GM23338 (cell line): ENCODE measurements around the gene KRT78. TPM values are rescaled to one million over a fixed set of nuclear protein-coding genes. Genes with fewer than 3 reads are reported as not detected.

Experiments
- ATAC-seq: fragments of 200-7000 bp; cut with Tn5 transposase; 3 replicates; pipeline ENCODE4 v1.9.1; 2020
- DNase-seq: peaks from one replicate; pipeline ENCODE4 v3.0.0-alpha.2; 2015; ENCODE audit warnings: low spot score
- H2AFZ ChIP-seq: fragments of 200-600 bp; sonication (generic); 2 replicates; pipeline ENCODE4 v1.8.0; 2016; ENCODE audit warnings: antibody characterized with exemption, mild to moderate bottlenecking, moderate library complexity
- H3F3A ChIP-seq: fragments of 200-600 bp; sonication (generic); replicated peaks from 2 replicates; pipeline ENCODE4 v1.8.0; 2017; ENCODE audit warnings: antibody characterized with exemption, mixed run types, low read depth
- H3K27ac ChIP-seq: fragments of 200-600 bp; sonication (generic); 2 replicates; pipeline ENCODE4 v1.6.1; 2016; ENCODE audit warnings: low read depth
- H3K27me3 ChIP-seq: fragments of 200-600 bp; sonication (generic); 2 replicates; pipeline ENCODE4 v1.8.0; 2016; ENCODE audit warnings: mild to moderate bottlenecking, mixed run types, moderate library complexity; ENCODE audit not compliant: insufficient read depth
- H3K36me3 ChIP-seq: fragments of 200-600 bp; sonication (generic); 2 replicates; pipeline ENCODE4 v1.8.0; 2016; ENCODE audit warnings: mild to moderate bottlenecking; ENCODE audit not compliant: insufficient read depth
- H3K4me1 ChIP-seq: fragments of 200-600 bp; sonication (generic); 2 replicates; pipeline ENCODE4 v1.8.0; 2016; ENCODE audit warnings: mild to moderate bottlenecking, moderate library complexity; ENCODE audit not compliant: insufficient read depth
- H3K4me2 ChIP-seq: fragments of 200-600 bp; sonication (generic); 2 replicates; pipeline ENCODE4 v1.7.1; 2017; ENCODE audit warnings: mixed run types
- H3K4me3 ChIP-seq: fragments of 200-600 bp; sonication (generic); 2 replicates; pipeline ENCODE4 v1.6.1; 2016; ENCODE audit warnings: mixed run types
- H3K79me2 ChIP-seq: fragments of 200-600 bp; sonication (generic); replicated peaks from 2 replicates; pipeline ENCODE4 v1.8.0; 2017; ENCODE audit warnings: mild to moderate bottlenecking; ENCODE audit not compliant: insufficient read depth
- H3K9me2 ChIP-seq: fragments of 200-600 bp; sonication (generic); 2 replicates; pipeline ENCODE4 v1.8.0; 2017; ENCODE audit not compliant: insufficient read depth
- H4K20me1 ChIP-seq: fragments of 200-600 bp; sonication (generic); replicated peaks from 2 replicates; pipeline ENCODE4 v1.8.0; 2017; ENCODE audit warnings: mild to moderate bottlenecking; ENCODE audit not compliant: insufficient read depth
- H3K27ac Mint-ChIP-seq: 2 replicates; pipeline ENCODE4 v1.8.0; 2020; ENCODE audit warnings: inconsistent platforms, mild to moderate bottlenecking, moderate library complexity, mixed read lengths
- H3K27me3 Mint-ChIP-seq: 3 replicates; pipeline ENCODE4 v1.8.0; 2022; ENCODE audit warnings: low read depth, mild to moderate bottlenecking, moderate library complexity, mixed read lengths, inconsistent platforms; ENCODE audit not compliant: insufficient read depth, poor library complexity
- H3K36me3 Mint-ChIP-seq: 3 replicates; pipeline ENCODE4 v1.8.0; 2021; ENCODE audit warnings: low read depth, mild to moderate bottlenecking, inconsistent platforms, moderate library complexity, mixed read lengths
- H3K4me1 Mint-ChIP-seq: 3 replicates; pipeline ENCODE4 v1.8.0; 2020; ENCODE audit warnings: mild to moderate bottlenecking, inconsistent platforms, mixed read lengths
- H3K4me3 Mint-ChIP-seq: 3 replicates; pipeline ENCODE4 v1.8.0; 2021; ENCODE audit warnings: moderate library complexity, mild to moderate bottlenecking, inconsistent platforms, mixed read lengths
- H3K9me3 Mint-ChIP-seq: 3 replicates; pipeline ENCODE4 v1.8.0; 2020; ENCODE audit warnings: moderate library complexity, mild to moderate bottlenecking, inconsistent platforms, mixed read lengths
- EZH2phosphoT487 ChIP-seq: fragments of 200-600 bp; sonication (generic); IDR thresholded peaks from one replicate; pipeline ENCODE4 v1.8.1; 2018; ENCODE audit warnings: antibody characterized with exemption; ENCODE audit not compliant: unreplicated experiment
- POLR2AphosphoS5 ChIP-seq: IDR thresholded peaks from 2 replicates; pipeline ENCODE4 v1.6.1; 2016; ENCODE audit warnings: antibody characterized with exemption, low read depth
- STAT1 ChIP-seq: IDR thresholded peaks from one replicate; pipeline ENCODE4 v1.6.1; 2016; ENCODE audit warnings: antibody characterized with exemption; ENCODE audit not compliant: unreplicated experiment
- ZNF114 ChIP-seq: fragments of 250-450 bp; sonication (Bioruptor Pico); IDR thresholded peaks from 2 replicates; pipeline ENCODE4 v1.5.0; 2020; ENCODE audit warnings: mild to moderate bottlenecking, moderate library complexity
- ZNF462 ChIP-seq: fragments of 250-450 bp; sonication (Bioruptor Pico); IDR thresholded peaks from 2 replicates; pipeline ENCODE4 v1.5.0; 2020; ENCODE audit warnings: mild to moderate bottlenecking, moderate library complexity
- polyA plus RNA-seq: library from polyadenylated mRNA; unstranded; fragments of >200 nt; fragmentation: Nextera tagmentation; extraction: Ambion mirVana; gene quantifications from 2 replicates; pipeline ENCODE4 v1.2.1, GENCODE V29; 2016
- total RNA-seq: library from RNA; depleted of rRNA; stranded (reverse); fragments of >200 nt; shearing (Covaris generic); gene quantifications from 2 replicates; pipeline ENCODE4 v1.2.3, GENCODE V29; 2014

KRT78 gene
- total and polyA plus RNA-seq, 2 experiments from 2014 or later, result not detected

GRCh38 chr12:52878507-52879393 is 30.0 kb upstream of the KRT78 start (continued):
- TF ChIP-seq ZNF462 (no peak), POLR2AphosphoS5 (no peak)

- H3K4me3 Mint-ChIP-seq, result no peak overlapping the region
- peaks cover 12% of the 10 kb centered on the region for H3K27me3 Mint-ChIP-seq
- no peaks in the 10 kb centered on the region; the same call in 1 of the 2 replicates for H3K4me1 ChIP-seq
Observed at GRCh38 chr12:52877242-52877641, 28.4 kb upstream of the KRT78 start.

More at GRCh38 chr12:52877242-52877641, 28.4 kb upstream of the KRT78 start:
- Histone ChIP-seq H3K27ac (no peak overlapping the region), H3F3A (peaks cover 3% of the 10 kb centered on the region; the same call in 1 of the 2 replicates), H3K9me2 (no peaks in the 10 kb centered on the region), H3K27me3 (peaks cover 26% of the 10 kb centered on the region), H3K4me2 (no peak overlapping the region), H3K79me2 (no peaks in the 10 kb centered on the region), H2AFZ (no peak overlapping the region), H3K4me3 (no peak overlapping the region), H4K20me1 (no peaks in the 10 kb centered on the region), H3K36me3 (no peaks in the 10 kb centered on the region)
- Mint-ChIP-seq H3K9me3 (no peaks in the 10 kb centered on the region), H3K27ac (no peak overlapping the region), H3K4me1 (peaks cover 29% of the 10 kb centered on the region), H3K36me3 (no peaks in the 10 kb centered on the region)
- no peak for DNase-seq
- no peak for ATAC-seq
- no peak for TF ChIP-seq EZH2phosphoT487
- TF ChIP-seq ZNF114, result no peak
- no peak for TF ChIP-seq STAT1
